ENCODE measurements around the gene RAX2. TPM values are rescaled to one million over a fixed set of nuclear protein-coding genes. Genes with fewer than 3 reads are reported as not detected.

The RAX2 gene
- total RNA-seq, 1 donor from 2014 or later: not detected

DNA sequence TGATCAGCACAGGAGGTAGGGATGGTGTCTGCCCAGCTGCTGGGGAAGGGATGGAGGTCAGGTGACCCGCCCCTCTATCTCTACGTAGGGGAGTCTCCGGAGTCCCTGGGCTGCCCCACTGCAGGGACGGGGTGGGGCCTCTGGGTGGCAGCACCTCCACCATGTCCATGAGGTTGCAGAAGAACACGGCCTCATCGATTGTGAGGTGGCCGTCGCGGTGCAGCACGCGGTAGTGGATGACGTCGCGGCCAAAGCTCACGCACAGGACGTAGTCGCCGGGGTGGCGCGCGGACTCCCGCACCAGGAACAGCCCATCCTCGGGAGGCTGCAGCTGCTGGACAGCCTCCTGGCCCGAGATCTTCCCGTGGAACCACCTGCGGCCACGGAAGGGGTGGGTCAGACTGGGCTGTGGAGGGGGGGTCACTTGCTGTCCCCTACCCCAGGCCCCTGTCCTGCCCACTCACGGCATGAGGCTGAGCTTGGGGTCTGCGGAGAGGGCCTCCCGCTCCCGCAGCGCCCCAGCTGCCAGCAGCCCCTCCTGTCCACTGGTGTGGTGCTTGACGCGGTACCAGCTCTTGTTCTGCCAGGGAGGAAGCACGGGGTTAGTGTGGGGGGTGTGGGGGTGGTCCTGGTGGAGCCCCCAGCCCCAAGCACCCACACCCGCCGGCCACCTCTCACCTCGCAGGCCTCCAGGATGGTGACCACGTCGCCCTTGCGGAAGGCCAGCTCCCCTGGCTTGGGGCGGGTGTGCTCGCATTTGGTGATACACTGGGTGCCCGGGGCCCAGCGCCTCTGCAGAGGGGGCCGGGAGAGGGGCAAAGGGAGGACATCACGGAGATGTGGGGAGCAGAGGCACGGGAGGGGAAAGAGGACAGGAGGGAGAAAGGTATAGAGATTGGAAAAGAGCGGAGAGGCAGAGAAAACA lies 11.9 kb upstream of the RAX2 start:
- no peak for DNase-seq (ENCODE audit: low read depth)
- Histone ChIP-seq H3K27me3 (ENCODE audit: control insufficient read depth, insufficient read depth, low read length) (peaks cover 31% of the 10 kb centered on the region), H3K36me3 (ENCODE audit: control insufficient read depth, insufficient read depth, low read length) (no peaks in the 10 kb centered on the region), H3K4me3 (ENCODE audit: low read depth, low read length) (no peak overlapping the region)
- TF ChIP-seq, protein P1, sequence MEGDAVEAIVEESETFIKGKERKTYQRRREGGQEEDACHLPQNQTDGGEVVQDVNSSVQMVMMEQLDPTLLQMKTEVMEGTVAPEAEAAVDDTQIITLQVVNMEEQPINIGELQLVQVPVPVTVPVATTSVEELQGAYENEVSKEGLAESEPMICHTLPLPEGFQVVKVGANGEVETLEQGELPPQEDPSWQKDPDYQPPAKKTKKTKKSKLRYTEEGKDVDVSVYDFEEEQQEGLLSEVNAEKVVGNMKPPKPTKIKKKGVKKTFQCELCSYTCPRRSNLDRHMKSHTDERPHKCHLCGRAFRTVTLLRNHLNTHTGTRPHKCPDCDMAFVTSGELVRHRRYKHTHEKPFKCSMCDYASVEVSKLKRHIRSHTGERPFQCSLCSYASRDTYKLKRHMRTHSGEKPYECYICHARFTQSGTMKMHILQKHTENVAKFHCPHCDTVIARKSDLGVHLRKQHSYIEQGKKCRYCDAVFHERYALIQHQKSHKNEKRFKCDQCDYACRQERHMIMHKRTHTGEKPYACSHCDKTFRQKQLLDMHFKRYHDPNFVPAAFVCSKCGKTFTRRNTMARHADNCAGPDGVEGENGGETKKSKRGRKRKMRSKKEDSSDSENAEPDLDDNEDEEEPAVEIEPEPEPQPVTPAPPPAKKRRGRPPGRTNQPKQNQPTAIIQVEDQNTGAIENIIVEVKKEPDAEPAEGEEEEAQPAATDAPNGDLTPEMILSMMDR (IDR thresholded peaks at IDR 0.05; ENCODE audit: insufficient read depth, low read length, poor library complexity, severe bottlenecking): no peak

DNA sequence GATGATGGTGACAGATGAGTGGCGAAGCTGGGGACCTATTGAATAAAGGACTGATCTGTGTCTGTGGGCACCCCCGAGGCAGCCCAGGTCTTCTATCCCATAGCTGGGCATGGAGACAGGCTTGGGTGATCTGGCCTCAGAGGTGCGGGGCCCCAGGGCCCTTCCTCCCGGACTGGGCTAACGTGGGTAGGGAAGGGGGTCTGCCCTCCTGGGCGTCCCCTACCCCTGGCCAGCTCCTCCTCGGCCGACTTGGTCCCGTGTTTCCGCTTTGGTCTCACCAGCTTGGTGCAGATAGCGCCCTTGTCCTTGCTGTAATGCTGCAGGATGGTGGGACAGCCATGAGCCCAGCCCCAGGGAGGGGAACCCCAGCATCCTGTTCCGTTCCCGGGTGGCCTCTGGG lies 10.9 kb upstream of the RAX2 start:
- Histone ChIP-seq H3K36me3 (ENCODE audit: control insufficient read depth, insufficient read depth, low read length) (no peaks in the 10 kb centered on the region), H3K4me3 (ENCODE audit: low read depth, low read length) (no peak overlapping the region), H3K27me3 (ENCODE audit: control insufficient read depth, insufficient read depth, low read length) (peaks cover 31% of the 10 kb centered on the region)
- no peak for DNase-seq (ENCODE audit: low read depth)
- TF ChIP-seq, protein P1 (IDR thresholded peaks at IDR 0.05; ENCODE audit: insufficient read depth, low read length, poor library complexity, severe bottlenecking): no peak

DNA sequence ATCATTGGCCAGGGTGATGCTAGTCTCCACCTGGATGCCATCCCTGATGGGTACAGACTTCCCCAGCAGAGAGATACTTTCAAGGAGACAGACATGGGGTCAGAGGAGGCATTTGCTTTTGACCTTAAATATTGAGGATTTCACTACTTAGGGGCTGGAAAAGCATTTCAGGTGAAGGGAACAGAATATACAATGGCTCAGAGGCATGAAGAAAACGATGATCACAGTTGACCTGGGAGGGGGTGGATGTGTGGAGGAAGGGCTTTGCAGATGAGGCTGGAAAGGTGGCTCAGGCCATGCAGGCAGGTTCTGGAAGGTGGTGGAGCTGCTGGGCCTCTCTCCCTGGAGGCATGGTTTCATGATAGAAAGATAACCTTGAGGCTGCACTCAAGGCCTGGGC lies 10.3 kb upstream of the RAX2 start:
- no peaks in the 10 kb centered on the region for H3K36me3 ChIP-seq (ENCODE audit: control insufficient read depth, insufficient read depth, low read length)
- H3K4me3 ChIP-seq (ENCODE audit: low read depth, low read length): no peak overlapping the region
- TF ChIP-seq, protein P1 (IDR thresholded peaks at IDR 0.05; ENCODE audit: insufficient read depth, low read length, poor library complexity, severe bottlenecking): no peak
- DNase-seq (ENCODE audit: low read depth): no peak
- H3K27me3 ChIP-seq (ENCODE audit: control insufficient read depth, insufficient read depth, low read length): peaks cover 31% of the 10 kb centered on the region

DNA sequence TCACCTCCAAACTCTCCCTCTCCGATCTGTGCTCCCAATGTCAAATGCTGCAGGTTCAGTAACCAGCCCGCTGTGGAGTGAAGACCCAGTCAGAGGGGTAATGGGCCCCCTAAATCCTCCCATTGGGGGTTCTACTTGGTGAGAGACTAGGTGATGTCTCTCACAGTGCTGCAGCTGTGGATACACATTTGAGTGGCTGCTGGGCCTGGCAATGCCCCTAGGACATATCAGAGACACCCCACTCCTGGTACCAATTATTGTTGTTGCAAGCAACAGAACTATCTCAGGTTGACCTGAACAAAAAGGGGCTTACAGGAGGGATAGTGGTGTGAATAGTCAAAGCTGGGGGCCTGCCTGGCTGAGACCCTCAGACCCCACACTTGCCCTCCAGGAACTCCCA lies 9.6 kb upstream of the RAX2 start:
- Histone ChIP-seq H3K27me3 (ENCODE audit: control insufficient read depth, insufficient read depth, low read length) (peaks cover 28% of the 10 kb centered on the region), H3K4me3 (ENCODE audit: low read depth, low read length) (no peak overlapping the region), H3K36me3 (ENCODE audit: control insufficient read depth, insufficient read depth, low read length) (no peaks in the 10 kb centered on the region)
- DNase-seq (ENCODE audit: low read depth): no peak
- TF ChIP-seq, protein P1 (IDR thresholded peaks at IDR 0.05; ENCODE audit: insufficient read depth, low read length, poor library complexity, severe bottlenecking): no peak

DNA sequence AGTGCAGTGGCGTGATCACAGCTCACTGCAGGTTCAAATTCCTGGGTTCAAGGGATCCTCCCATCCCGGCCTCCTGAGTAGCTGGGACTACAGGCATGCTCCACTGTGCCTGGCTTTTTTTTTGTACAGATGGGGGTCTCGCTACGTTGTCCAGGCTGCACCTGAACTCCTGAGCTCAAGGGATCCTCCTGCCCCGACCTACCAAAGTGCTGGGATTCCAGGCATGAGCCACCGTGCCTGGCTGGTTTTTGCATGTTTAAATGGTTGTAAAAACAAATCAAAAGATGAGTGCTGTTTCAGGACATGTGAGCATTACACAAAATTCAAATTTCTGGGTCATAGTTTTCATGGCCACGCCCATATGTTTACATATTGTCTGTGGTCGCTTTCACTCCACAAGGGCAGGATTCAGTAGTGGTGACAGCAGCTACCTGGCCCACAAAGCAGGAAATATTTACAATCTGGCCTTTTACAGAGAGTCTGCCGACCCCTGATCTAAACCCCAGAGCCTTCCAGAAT lies 8.8 kb upstream of the RAX2 start:
- DNase-seq (ENCODE audit: low read depth): no peak
- Histone ChIP-seq H3K4me3 (ENCODE audit: low read depth, low read length) (no peak overlapping the region), H3K36me3 (ENCODE audit: control insufficient read depth, insufficient read depth, low read length) (no peaks in the 10 kb centered on the region), H3K27me3 (ENCODE audit: control insufficient read depth, insufficient read depth, low read length) (peaks cover 22% of the 10 kb centered on the region)
- TF ChIP-seq, protein P1 (IDR thresholded peaks at IDR 0.05; ENCODE audit: insufficient read depth, low read length, poor library complexity, severe bottlenecking): no peak
